ENCODE measurements around the gene SLC17A9. TPM values are rescaled to one million over a fixed set of nuclear protein-coding genes. Genes with fewer than 3 reads are reported as not detected.

SLC17A9 gene
- total and polyA plus RNA-seq, 2 donors (not counting 1 experiment from before 2014, with no cell fraction given): 33.0 to 141 TPM

- Mint-ChIP-seq H3K4me1 (peaks cover 3% of the 10 kb centered on the region), H3K4me3 (no peak overlapping the region), H3K27me3 (no peaks in the 10 kb centered on the region), H3K27ac (peak overlapping the region; percentile 20), H3K9me3 (ENCODE audit: insufficient read depth) (no peaks in the 10 kb centered on the region)
- peaks cover 82% of the 10 kb centered on the region for H4K20me1 ChIP-seq (ENCODE audit: control insufficient read depth, insufficient read depth, low read length, poor library complexity, severe bottlenecking)
- no peak overlapping the region for H3K27ac ChIP-seq (ENCODE audit: low read length in 2 of 2)
- ChIA-PET POLR2A (no interaction called here), CTCF (interaction anchor here (0.6 to 2.4 kb wide), 17 partner anchors 9 to 291 kb away, joined by 3 to 22 read pairs (median 4); partner anchors contain the start of gene GID8)
- H2AFZ ChIP-seq (ENCODE audit: insufficient read depth, low read depth, low read length, poor library complexity, severe bottlenecking): no peak overlapping the region
- peak; percentile 82 for TF ChIP-seq CTCF (IDR thresholded peaks at IDR 0.05)
- no peak for TF ChIP-seq EZH2 (IDR thresholded peaks at IDR 0.05; ENCODE audit: borderline replicate concordance, insufficient read depth, low read depth, low read length, poor library complexity, severe bottlenecking)
- H3K4me3 ChIP-seq (ENCODE audit: control extremely low read depth in 1 of 5, extremely low read depth in 1 of 5, insufficient read depth in 1 of 5, low read depth in 2 of 5, low read length in 4 of 5): no peak overlapping the region
- H3K9me3 ChIP-seq (ENCODE audit: control extremely low read depth in 1 of 3, control insufficient read depth in 2 of 3, insufficient read depth in 1 of 3, low read length in 2 of 3): no peaks in the 10 kb centered on the region
- H3K4me1 ChIP-seq (ENCODE audit: control insufficient read depth in 2 of 2, insufficient read depth in 2 of 2, low read length in 2 of 2): no peaks in the 10 kb centered on the region
- 69% methylated on average over 12 of the region's 16 CpGs for WGBS (ENCODE audit: insufficient coverage)
- H3K4me2 ChIP-seq (replicated peaks; ENCODE audit: low read depth, low read length, poor library complexity, severe bottlenecking): no peak overlapping the region
- intact Hi-C loops (cut with micrococcal nuclease): no loop called here
- peaks cover 10 to 96% of the 10 kb centered on the region in 2 experiments for H3K36me3 ChIP-seq (replicated peaks in 1 of 2; ENCODE audit: control extremely low read depth in 1 of 2, control insufficient read depth in 1 of 2, extremely low read depth in 1 of 2, insufficient read depth in 2 of 2, low read length in 1 of 2)
- H3K27me3 ChIP-seq (replicated peaks in 1 of 4; ENCODE audit: control extremely low read depth in 1 of 4, control insufficient read depth in 3 of 4, insufficient read depth in 4 of 4, low read length in 3 of 4): no peaks in the 10 kb centered on the region
- H3K9ac ChIP-seq (ENCODE audit: low read length): no peak overlapping the region
- H3K79me2 ChIP-seq (ENCODE audit: control insufficient read depth, insufficient read depth, low read length): peaks cover 71% of the 10 kb centered on the region
- ATAC-seq (ENCODE audit: low read depth) (peak; percentile 67), DNase-seq (peak; percentile 54)
Measured at GRCh38 chr20:62907384-62908317, 44.9 kb upstream of the SLC17A9 start.

All from B cell (primary cell).